Subcutaneous abdominal adipose tissue (tissue), 5 donors: ENCODE data around the gene SLC37A4.

Experiments
- H3K27ac ChIP-seq: one replicate; pipeline ENCODE4 v1.7.0; 2013; ENCODE audit warnings: low read depth, mild to moderate bottlenecking, inconsistent platforms, low read length, moderate library complexity
- H3K27me3 ChIP-seq, 5 donors: one replicate each; pipeline ENCODE4 v1.7.0; 2013; ENCODE audit warnings: low read length in 5 of 5, inconsistent platforms in 1 of 5; ENCODE audit not compliant: control insufficient read depth in 5 of 5, insufficient read depth in 4 of 5
- H3K36me3 ChIP-seq, 5 donors: one replicate each; pipeline ENCODE4 v1.7.0; 2013; ENCODE audit warnings: low read length in 5 of 5; ENCODE audit not compliant: control insufficient read depth in 5 of 5, insufficient read depth in 5 of 5
- H3K4me1 ChIP-seq, 5 donors: one replicate each; pipeline ENCODE4 v1.7.0; 2013; ENCODE audit warnings: low read length in 5 of 5, mild to moderate bottlenecking in 3 of 5, moderate library complexity in 1 of 5; ENCODE audit not compliant: control insufficient read depth in 5 of 5, insufficient read depth in 5 of 5
- H3K4me3 ChIP-seq, 5 donors: one replicate each; pipeline ENCODE4 v1.7.0; 2013; ENCODE audit warnings: low read length in 5 of 5, low read depth in 1 of 5
- H3K9ac ChIP-seq, 5 donors: one replicate each; pipeline ENCODE4 v1.7.0; 2013; ENCODE audit warnings: low read length in 5 of 5, mild to moderate bottlenecking in 4 of 5, moderate library complexity in 3 of 5
- H3K9me3 ChIP-seq, 5 donors: one replicate each; pipeline ENCODE4 v1.7.0; 2013; ENCODE audit warnings: low read length in 5 of 5; ENCODE audit not compliant: control insufficient read depth in 5 of 5
- donor health status: healthy.
- donor health status: healthy.
- donor health status: healthy.
- donor health status: healthy.
- donor health status: healthy.

SLC37A4 gene

DNA sequence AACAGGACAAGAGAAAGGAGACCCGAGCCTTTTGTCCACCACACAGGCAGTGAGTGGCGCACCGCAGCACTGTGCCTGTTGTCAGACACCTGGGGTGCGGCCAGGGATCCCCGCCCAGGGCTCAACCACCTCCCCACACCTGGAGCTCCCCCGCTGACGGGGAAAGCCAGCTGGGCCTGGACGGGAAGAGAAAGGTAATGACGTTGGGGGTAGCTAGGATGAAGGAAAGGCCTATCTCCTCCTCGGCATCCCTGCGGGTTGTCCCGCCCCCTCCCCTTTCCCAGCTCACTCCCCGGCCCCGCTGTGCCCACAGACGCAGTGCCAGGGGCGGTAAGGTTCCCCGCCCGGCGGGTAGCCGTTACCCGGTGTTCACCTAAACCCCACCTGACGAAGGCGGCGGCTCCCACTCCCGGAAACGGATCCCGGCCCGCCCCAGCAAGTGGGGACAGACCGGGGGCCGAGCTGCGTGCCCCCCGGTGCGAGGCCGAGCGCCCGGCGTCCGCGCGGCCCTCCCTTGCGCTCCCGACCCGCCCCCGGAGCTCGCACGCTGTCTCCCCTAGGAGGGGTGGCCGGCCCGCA, 25.8 kb upstream of the SLC37A4 start:
- Histone ChIP-seq H3K27ac (peak overlapping the region; percentile 37), H3K36me3 (peaks cover 0 to 40% (median 37%) of the 10 kb centered on the region in 5 donors), H3K9ac (peak overlapping the region; percentile 63 to 90 (median 77)), H3K9me3 (no peaks in the 10 kb centered on the region), H3K27me3 (no peaks in the 10 kb centered on the region), H3K4me1 (peaks cover 6 to 24% (median 21%) of the 10 kb centered on the region in 5 donors), H3K4me3 (peak overlapping the region; percentile 65 to 82 (median 78))

DNA sequence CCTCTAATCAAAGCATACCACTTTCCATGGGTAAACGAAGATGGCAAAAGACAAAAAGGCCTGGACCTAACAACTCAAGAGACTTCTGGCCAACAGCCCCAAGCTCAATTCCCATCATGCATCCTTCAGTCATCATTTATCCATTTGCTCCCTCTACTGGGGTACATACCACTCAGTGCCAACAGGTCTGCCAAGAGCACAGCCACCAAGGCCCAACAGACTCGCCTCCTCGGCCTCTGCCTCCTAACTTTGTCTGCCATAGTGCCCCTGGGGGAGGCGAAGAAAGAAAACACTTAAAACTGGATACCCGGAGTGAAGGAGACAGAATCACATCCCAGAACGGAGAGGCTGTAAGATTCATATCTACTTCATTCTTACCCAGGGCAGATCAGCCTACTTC, 25.2 kb upstream of the SLC37A4 start:
- peak overlapping the region; percentile 63 to 90 (median 77) for H3K9ac ChIP-seq
- no peaks in the 10 kb centered on the region for H3K27me3 ChIP-seq
- H3K27ac ChIP-seq = no peak overlapping the region
- peaks cover 6 to 24% (median 21%) of the 10 kb centered on the region in 5 donors for H3K4me1 ChIP-seq
- no peaks in the 10 kb centered on the region for H3K9me3 ChIP-seq
- H3K36me3 ChIP-seq = peaks cover 0 to 46% (median 43%) of the 10 kb centered on the region in 5 donors
- H3K4me3 ChIP-seq = peak overlapping the region; percentile 65 to 82 (median 78)

DNA sequence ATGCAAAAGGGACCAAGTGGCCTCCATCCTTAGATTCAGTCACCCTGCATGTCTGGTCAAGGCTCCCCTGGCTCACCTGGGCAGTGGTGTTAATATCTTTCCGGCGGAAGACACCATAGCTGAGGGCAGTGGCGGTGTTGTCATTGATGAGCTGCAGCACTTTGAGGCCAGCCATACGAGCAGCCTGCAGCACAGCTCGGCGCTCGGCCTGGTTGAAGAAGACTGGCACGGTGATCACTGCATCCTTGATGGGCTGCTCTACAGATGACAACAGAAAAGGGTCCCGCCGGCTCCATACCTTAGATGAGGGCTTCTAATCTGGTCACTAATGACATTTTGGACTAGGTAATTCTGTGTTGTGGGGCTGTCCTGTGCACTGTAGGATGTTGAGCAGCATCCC, 23.7 kb upstream of the SLC37A4 start:
- H3K36me3 ChIP-seq = peaks cover 0 to 55% (median 52%) of the 10 kb centered on the region in 5 donors
- H3K27ac ChIP-seq = no peak overlapping the region
- no peak overlapping the region for H3K4me3 ChIP-seq
- no peaks in the 10 kb centered on the region for H3K9me3 ChIP-seq
- H3K27me3 ChIP-seq = no peaks in the 10 kb centered on the region
- peaks cover 6 to 24% (median 21%) of the 10 kb centered on the region in 5 donors for H3K4me1 ChIP-seq
- H3K9ac ChIP-seq = no peak overlapping the region

DNA sequence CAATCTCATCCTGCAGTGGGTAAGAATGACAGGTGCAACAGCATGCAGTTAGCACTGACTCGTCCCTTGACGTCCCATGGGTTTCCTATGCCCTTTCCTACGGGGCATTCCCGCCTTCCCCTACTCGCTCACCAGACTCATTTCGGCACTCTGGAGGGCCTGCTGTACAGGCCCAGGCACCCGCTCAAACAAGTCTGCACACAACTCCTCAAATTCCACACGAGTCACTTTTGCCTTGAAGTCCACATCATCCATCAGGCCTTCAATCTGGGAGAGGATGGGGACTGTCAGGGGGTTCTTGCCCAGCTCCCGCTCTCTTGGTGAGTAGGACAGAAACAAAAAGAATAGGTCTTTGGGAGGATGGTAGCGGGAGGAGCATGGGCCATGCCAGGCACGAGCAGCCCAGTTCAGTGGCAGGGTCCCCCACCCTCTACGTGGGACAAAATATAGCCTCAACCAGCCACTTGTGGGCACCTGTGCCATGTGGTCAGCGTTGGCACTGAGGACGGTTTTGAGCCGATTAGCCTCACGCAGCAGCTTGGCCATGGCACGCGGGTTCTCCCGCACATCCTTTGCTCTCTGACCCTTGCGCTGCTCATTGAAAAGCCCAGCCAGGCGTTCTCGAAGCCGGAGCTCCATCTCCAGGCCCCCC, 21.6 kb upstream of the SLC37A4 start:
- Histone ChIP-seq H3K27ac (no peak overlapping the region), H3K4me3 (no peak overlapping the region), H3K4me1 (peaks cover 6 to 15% (median 12%) of the 10 kb centered on the region in 5 donors), H3K27me3 (no peaks in the 10 kb centered on the region), H3K9ac (no peak overlapping the region), H3K36me3 (peaks cover 0 to 77% (median 74%) of the 10 kb centered on the region in 5 donors), H3K9me3 (no peaks in the 10 kb centered on the region)

DNA sequence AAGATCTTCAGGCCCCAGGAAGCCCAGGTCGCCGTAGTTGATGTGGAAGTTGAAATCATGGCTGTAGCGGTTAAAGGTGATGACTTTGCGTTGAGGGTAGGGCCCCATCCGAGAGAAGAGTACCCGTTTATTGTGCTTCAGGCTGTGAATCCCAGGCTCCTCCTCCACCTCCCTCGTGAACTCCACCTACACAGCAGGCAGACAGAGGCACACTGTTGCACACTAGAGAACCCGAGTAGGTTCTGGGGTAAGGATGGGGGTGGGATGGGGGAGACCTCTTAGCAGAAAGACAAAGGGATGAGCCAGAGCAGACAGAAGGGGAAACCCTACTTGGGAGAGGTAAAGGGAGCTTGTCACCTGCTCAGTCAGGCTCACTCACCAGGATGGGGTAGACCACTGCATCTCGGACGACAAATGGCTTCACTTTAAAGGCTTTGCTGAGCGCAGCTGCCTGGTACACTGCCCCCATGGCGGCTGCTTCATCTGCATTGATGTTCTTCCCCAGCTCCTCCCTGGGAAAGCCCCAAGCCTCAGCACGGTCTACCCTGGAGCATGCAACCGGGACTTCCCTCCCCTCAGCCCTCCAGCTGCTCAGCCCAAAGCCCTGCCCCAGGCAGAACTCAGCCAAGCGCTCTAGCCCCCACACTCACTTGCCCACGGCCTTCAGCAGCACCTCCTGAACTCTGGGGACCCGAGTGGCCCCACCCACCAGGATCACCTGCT, 20.9 kb upstream of the SLC37A4 start:
- H3K27ac ChIP-seq = no peak overlapping the region
- no peaks in the 10 kb centered on the region for H3K9me3 ChIP-seq
- H3K36me3 ChIP-seq = peaks cover 0 to 83% (median 79%) of the 10 kb centered on the region in 5 donors
- H3K4me1 ChIP-seq = peaks cover 6 to 13% (median 12%) of the 10 kb centered on the region in 5 donors
- no peak overlapping the region for H3K9ac ChIP-seq
- H3K4me3 ChIP-seq = no peak overlapping the region
- no peaks in the 10 kb centered on the region for H3K27me3 ChIP-seq

DNA sequence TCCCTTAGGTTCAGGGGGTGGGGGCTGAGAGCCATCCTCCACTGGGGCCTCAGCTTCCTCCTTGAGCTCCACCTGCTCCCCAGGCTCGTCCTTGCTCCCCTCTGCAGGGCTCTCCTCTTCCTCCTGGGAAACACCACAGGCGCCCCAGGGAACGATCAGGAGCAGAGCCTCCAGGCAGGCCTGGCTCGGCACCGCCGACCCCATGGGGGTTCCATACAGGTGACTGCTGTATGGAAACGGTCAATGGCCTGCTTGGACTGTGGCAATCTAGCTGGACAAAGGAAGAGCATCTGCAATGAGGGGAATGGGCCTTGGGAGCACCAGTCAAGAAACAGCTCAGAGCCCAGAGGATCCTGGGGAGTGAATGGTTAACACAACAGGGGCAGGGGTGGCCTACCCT, 18.4 kb upstream of the SLC37A4 start:
- H3K27me3 ChIP-seq = no peaks in the 10 kb centered on the region
- peaks cover 0 to 93% (median 85%) of the 10 kb centered on the region in 5 donors for H3K36me3 ChIP-seq
- no peak overlapping the region for H3K27ac ChIP-seq
- no peaks in the 10 kb centered on the region for H3K9me3 ChIP-seq
- no peaks in the 10 kb centered on the region for H3K4me1 ChIP-seq
- peak overlapping the region in 1 of 5 donors; percentile 19 for H3K9ac ChIP-seq
- H3K4me3 ChIP-seq = no peak overlapping the region

DNA sequence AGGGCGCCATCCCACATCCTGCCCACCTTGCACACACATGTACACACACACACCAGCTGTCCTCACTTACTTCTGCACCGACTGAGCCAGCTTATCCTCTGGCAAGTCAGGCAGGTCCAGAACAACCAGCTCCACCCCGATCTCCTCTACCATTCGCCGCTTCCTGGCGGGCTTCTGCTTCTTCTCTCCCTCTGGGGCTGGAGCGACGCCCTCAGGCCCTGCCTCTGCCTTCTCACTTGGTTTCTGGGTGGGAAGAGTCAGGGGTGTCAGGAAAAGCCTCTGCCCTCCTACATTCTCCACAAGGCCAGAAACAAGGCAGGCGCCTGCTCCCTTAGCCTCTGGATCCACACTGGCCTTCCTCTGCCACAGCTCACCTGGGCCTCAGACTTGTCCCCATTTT, 18.0 kb upstream of the SLC37A4 start:
- H3K9ac ChIP-seq = no peak overlapping the region
- H3K4me3 ChIP-seq = no peak overlapping the region
- no peaks in the 10 kb centered on the region for H3K4me1 ChIP-seq
- H3K27ac ChIP-seq = no peak overlapping the region
- H3K9me3 ChIP-seq = no peaks in the 10 kb centered on the region
- no peaks in the 10 kb centered on the region for H3K27me3 ChIP-seq
- peaks cover 0 to 89% (median 80%) of the 10 kb centered on the region in 5 donors for H3K36me3 ChIP-seq

DNA sequence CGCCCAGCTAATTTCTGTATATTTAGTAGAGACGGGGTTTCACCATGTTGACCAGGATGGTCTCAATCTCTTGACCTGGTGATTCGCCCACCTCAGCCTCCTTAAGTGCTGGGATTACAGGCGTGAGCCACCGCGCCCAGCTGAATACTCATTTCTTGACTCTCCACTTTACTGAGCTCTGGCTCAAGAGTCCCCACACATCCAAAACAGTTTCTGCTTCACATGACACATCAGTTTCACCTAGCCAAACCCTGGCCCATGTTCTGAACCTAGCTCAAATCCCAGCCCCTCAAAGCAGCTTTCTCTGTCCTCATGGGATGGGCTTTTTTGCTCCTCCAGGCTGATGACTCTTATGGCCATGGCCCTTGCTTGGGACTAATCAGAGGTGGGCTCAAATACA, 16.5 kb upstream of the SLC37A4 start:
- H3K36me3 ChIP-seq = peaks cover 0 to 75% (median 66%) of the 10 kb centered on the region in 5 donors

DNA sequence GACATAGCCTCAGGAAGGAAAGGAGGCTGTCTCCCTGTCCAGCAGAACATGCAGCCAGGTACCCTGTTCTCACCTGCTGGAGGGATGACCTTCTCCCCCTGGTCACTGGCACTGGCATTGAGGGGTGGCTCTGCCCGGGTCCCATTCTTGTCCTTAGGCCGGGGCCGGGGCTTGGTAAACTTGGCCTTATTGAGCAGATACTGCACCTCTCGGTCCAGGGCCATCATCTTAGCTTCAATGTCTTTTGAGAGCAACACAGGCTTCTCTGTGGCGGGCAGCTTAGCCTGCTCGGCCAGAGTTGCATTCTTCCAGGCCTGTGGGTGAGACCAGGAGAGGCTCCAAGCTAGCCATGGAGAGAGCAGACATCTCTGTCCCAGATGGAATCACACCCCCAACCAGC, 15.8 kb upstream of the SLC37A4 start:
- peaks cover 0 to 68% (median 59%) of the 10 kb centered on the region in 5 donors for H3K36me3 ChIP-seq
- no peaks in the 10 kb centered on the region for H3K9me3 ChIP-seq
- no peaks in the 10 kb centered on the region for H3K4me1 ChIP-seq
- no peaks in the 10 kb centered on the region for H3K27me3 ChIP-seq
- no peak overlapping the region for H3K9ac ChIP-seq
- H3K4me3 ChIP-seq = no peak overlapping the region
- H3K27ac ChIP-seq = no peak overlapping the region

More for the DNA sequence above, 16.5 kb upstream of the SLC37A4 start:
- Histone ChIP-seq H3K9me3 (no peaks in the 10 kb centered on the region), H3K27ac (no peak overlapping the region), H3K9ac (no peak overlapping the region), H3K4me1 (no peaks in the 10 kb centered on the region), H3K27me3 (no peaks in the 10 kb centered on the region), H3K4me3 (no peak overlapping the region)

DNA sequence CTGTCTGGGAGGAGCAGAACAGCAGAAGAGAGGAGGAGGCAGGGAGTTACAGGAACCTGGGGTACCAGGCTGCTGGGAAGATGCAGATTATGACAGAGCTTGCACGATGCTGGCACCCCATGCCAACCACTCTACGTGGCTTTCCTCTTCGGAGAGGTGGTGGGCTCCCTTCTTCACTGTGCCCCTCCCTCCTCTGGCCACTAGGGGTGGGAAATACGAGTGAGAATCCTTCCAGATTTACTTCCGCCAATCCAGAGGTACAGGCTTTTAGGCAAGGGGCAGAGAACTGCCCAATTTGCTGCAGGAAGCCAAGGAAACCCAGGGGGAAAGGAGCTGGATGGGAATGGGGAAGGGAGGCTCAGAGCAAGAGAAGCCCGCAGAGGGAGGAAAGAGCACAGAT, 14.0 kb upstream of the SLC37A4 start:
- Histone ChIP-seq H3K4me3 (no peak overlapping the region), H3K4me1 (no peaks in the 10 kb centered on the region), H3K9me3 (no peaks in the 10 kb centered on the region), H3K27me3 (no peaks in the 10 kb centered on the region), H3K27ac (no peak overlapping the region), H3K9ac (no peak overlapping the region), H3K36me3 (peaks cover 0 to 55% (median 49%) of the 10 kb centered on the region in 5 donors)
